HCT116 (cell line): ENCODE measurements around the gene CHST15. TPM values are rescaled to one million over a fixed set of nuclear protein-coding genes. Genes with fewer than 3 reads are reported as not detected.

Experiments
- ATAC-seq: fragments of 200-7000 bp; cut with Tn5 transposase; 2 replicates; pipeline ENCODE4 v1.9.1; 2020; ENCODE audit warnings: mild to moderate bottlenecking, moderate library complexity
- BruUV-seq: library from RNA; stranded (reverse); fragments of 400-500 nt; replicated peaks from 2 replicates; lab custom pipeline; 2021; lab: Mats Ljungman, UMichigan
- CTCF ChIA-PET: fragments of 300-600 bp; sonication (Branson Sonifier 250); formaldehyde crosslinking; loops from one replicate; lab custom pipeline; 2021; ENCODE audit warnings: antibody characterized with exemption; lab: Charles Lee
- POLR2A ChIA-PET: fragments of 300-600, 350-600 bp; sonication (Branson Sonifier 250); formaldehyde crosslinking; loops from one replicate; lab custom pipeline; 2021; ENCODE audit warnings: antibody characterized with exemption; lab: Charles Lee
- RAD21 ChIA-PET, 2 experiments: fragments of 300-600 bp; sonication (Branson Sonifier 250); formaldehyde crosslinking; loops; one replicate each; lab custom pipeline; 2023; ENCODE audit warnings: low total read pairs in 2 of 2; ENCODE audit not compliant: uncharacterized antibody in 2 of 2, unreplicated experiment in 2 of 2, low non-redundant PET in 1 of 2; lab: Charles Lee
- DNase-seq: peaks from one replicate; pipeline ENCODE4 v3.0.0-alpha.2; 2010; ENCODE audit warnings: low read depth, low spot score
- H2AFZ ChIP-seq: fragments of 200-600 bp; shearing (Covaris generic), sonication (generic); 2 replicates; pipeline ENCODE4 v1.6.1; 2017; ENCODE audit warnings: low read depth, mixed run types, mixed read lengths, antibody characterized with exemption, low read length; ENCODE audit not compliant: poor library complexity, severe bottlenecking
- H3K27ac ChIP-seq: 2 replicates; pipeline ENCODE4 v1.5.1; 2012; ENCODE audit warnings: low read depth, low read length
- H3K27me3 ChIP-seq: fragments of 200-600 bp; sonication (generic); 2 replicates; pipeline ENCODE4 v1.6.1; 2016; ENCODE audit warnings: mixed run types, low read length, mixed read lengths; ENCODE audit not compliant: insufficient read depth
- H3K36me3 ChIP-seq, 2 experiments: fragments of 200-500 bp in 1 of 2; fragments of 200-600 bp in 1 of 2; sonication (Bioruptor generic) in 1 of 2; sonication (generic) in 1 of 2; 2 replicates each; pipeline versions ENCODE4 v1.5.1 to v1.6.1; 2014 to 2016; ENCODE audit warnings: low read length in 2 of 2, inconsistent platforms in 1 of 2, mixed read lengths in 1 of 2, mixed run types in 1 of 2; ENCODE audit not compliant: insufficient read depth in 2 of 2, control insufficient read depth in 1 of 2
- H3K4me1 ChIP-seq, 2 experiments: fragments of 200-600 bp in 1 of 2; sonication (generic) in 1 of 2; 2 replicates each; pipeline versions ENCODE4 v1.5.1 to v1.6.1; 2012 to 2017; ENCODE audit warnings: low read length in 2 of 2, inconsistent platforms in 1 of 2, mild to moderate bottlenecking in 1 of 2, mixed read lengths in 1 of 2, mixed run types in 1 of 2, moderate library complexity in 1 of 2; ENCODE audit not compliant: insufficient read depth in 2 of 2, control insufficient read depth in 1 of 2
- H3K4me2 ChIP-seq: fragments of 200-600 bp; sonication (generic); 2 replicates; pipeline ENCODE4 v1.6.1; 2017; ENCODE audit warnings: mixed run types, low read length, mixed read lengths
- H3K4me3 ChIP-seq, 2 experiments: fragments of 200-600 bp in 1 of 2; sonication (generic) in 1 of 2; replicated peaks in 1 of 2; 2 replicates each; pipeline ENCODE4 v1.5.1; 2011 to 2016; ENCODE audit warnings: low read length in 2 of 2, control low read depth in 1 of 2, low read depth in 1 of 2, mild to moderate bottlenecking in 1 of 2, mixed read lengths in 1 of 2, mixed run types in 1 of 2
- H3K79me2 ChIP-seq: fragments of 200-600 bp; sonication (generic); 2 replicates; pipeline ENCODE4 v1.6.1; 2017; ENCODE audit warnings: mild to moderate bottlenecking, mixed run types, low read length, moderate library complexity, mixed read lengths; ENCODE audit not compliant: insufficient read depth
- H3K9ac ChIP-seq: fragments of 200-600 bp; sonication (generic); 2 replicates; pipeline ENCODE4 v1.6.1; 2016; ENCODE audit warnings: low read length, mixed read lengths
- H3K9me2 ChIP-seq: fragments of 200-600 bp; sonication (generic), shearing (Covaris generic); 2 replicates; pipeline ENCODE4 v1.6.1; 2017; ENCODE audit warnings: mixed run types, mild to moderate bottlenecking, moderate library complexity; ENCODE audit not compliant: insufficient read depth
- H3K9me3 ChIP-seq, 2 experiments: fragments of 200-500 bp in 1 of 2; fragments of 200-600 bp in 1 of 2; sonication (Bioruptor generic) in 1 of 2; sonication (generic) in 1 of 2; 2 replicates each; pipeline ENCODE4 v1.6.1; 2014 to 2017; ENCODE audit warnings: low read length in 2 of 2, mixed read lengths in 2 of 2, inconsistent platforms in 1 of 2, low read depth in 1 of 2, mild to moderate bottlenecking in 1 of 2, mixed run types in 1 of 2, moderate library complexity in 1 of 2; ENCODE audit not compliant: control insufficient read depth in 1 of 2, insufficient read depth in 1 of 2
- H4K20me1 ChIP-seq: fragments of 200-600 bp; sonication (generic), shearing (Covaris generic); 2 replicates; pipeline ENCODE4 v1.6.1; 2017; ENCODE audit warnings: mixed run types, mild to moderate bottlenecking, moderate library complexity; ENCODE audit not compliant: insufficient read depth
- ATF3 ChIP-seq: IDR thresholded peaks from 2 replicates; pipeline ENCODE4 v1.6.1; 2012
- CBX3 ChIP-seq: IDR thresholded peaks from 2 replicates; pipeline ENCODE4 v1.6.1; 2012; ENCODE audit warnings: low read depth
- EGR1 ChIP-seq: IDR thresholded peaks from 2 replicates; pipeline ENCODE4 v1.6.1; 2012; ENCODE audit warnings: low read depth
- JUND ChIP-seq: IDR thresholded peaks from 2 replicates; pipeline ENCODE4 v1.6.1; 2012
- RAD21 ChIP-seq: IDR thresholded peaks from 2 replicates; pipeline ENCODE4 v1.6.1; 2012; ENCODE audit warnings: low read depth, mild to moderate bottlenecking
- REST ChIP-seq: IDR thresholded peaks from 2 replicates; pipeline ENCODE4 v1.6.1; 2012; ENCODE audit warnings: low read depth
- ZBTB33 ChIP-seq: IDR thresholded peaks from 2 replicates; pipeline ENCODE4 v1.6.1; 2011; ENCODE audit warnings: mild to moderate bottlenecking, low read length, moderate library complexity; ENCODE audit not compliant: insufficient replicate concordance; ENCODE audit errors: extremely low read depth
- ZFX ChIP-seq: fragments of 450-650 bp; IDR thresholded peaks from 2 replicates; pipeline ENCODE4 v1.6.1; 2017
- intact Hi-C: fragments of 100-400 bp; cut with micrococcal nuclease; formaldehyde crosslinking; loops from 2 replicates; pipeline ENCODE4 v1.10.0; 2022
- total RNA-seq: library from RNA; stranded (reverse); gene quantifications from one replicate; pipeline ENCODE4 v1.2.1, GENCODE V29; 2021; ENCODE audit not compliant: unreplicated experiment

The CHST15 gene
- total RNA-seq, 1 experiment from 2014 or later = 47.2 TPM

- TF ChIP-seq REST (no peak), ATF3 (no peak), CBX3 (no peak), ZFX (no peak), ZBTB33 (no peak), JUND (no peak), RAD21 (no peak)
Observed at GRCh38 chr10:124029559-124029958, 63.8 kb downstream of the CHST15 start (continued).

- RAD21 ChIA-PET = no interaction called here
- POLR2A ChIA-PET = no interaction called here
- no peak overlapping the region for H2AFZ ChIP-seq
- no peak overlapping the region for H3K27ac ChIP-seq
- intact Hi-C loops = no loop called here
- H3K4me3 ChIP-seq = no peak overlapping the region
- no peaks in the 10 kb centered on the region for H3K9me3 ChIP-seq
- no peaks in the 10 kb centered on the region for H3K79me2 ChIP-seq
- no peak overlapping the region for H3K4me2 ChIP-seq
- DNase-seq (no peak), ATAC-seq (no peak)
- H3K4me1 ChIP-seq = peaks cover 0 to 12% of the 10 kb centered on the region in 2 experiments; a peak in 2 of 4 replicates
- H4K20me1 ChIP-seq = no peaks in the 10 kb centered on the region
- no peak overlapping the region for H3K9ac ChIP-seq
- CTCF ChIA-PET = no interaction called here
- H3K36me3 ChIP-seq = peaks cover 0 to 2% of the 10 kb centered on the region in 2 experiments; a peak in 2 of 4 replicates
- H3K27me3 ChIP-seq = no peaks in the 10 kb centered on the region
- H3K9me2 ChIP-seq = no peaks in the 10 kb centered on the region
- BruUV-seq = no TSS peak
- TF ChIP-seq EGR1 (no peak), ZFX (no peak)
Observed at GRCh38 chr10:124028700-124029480, 64.5 kb downstream of the CHST15 start.
